GM21423 (cell line): ENCODE data around the gene TMEM235.

Experiments used
- ATAC-seq: cut with Tn5 transposase; IDR thresholded peaks from one replicate; pipeline ENCODE4 v1.9.1; 2021; ENCODE audit warnings: mild to moderate bottlenecking, moderate library complexity; ENCODE audit not compliant: unreplicated experiment

Gene TMEM235

GRCh38 chr17:78230996-78231935 lies at the start of gene TMEM235:
TMEM235 (plus strand) TSS chr17:78231631; CDS start chr17:78232024, 393 bp downstream.
- ATAC-seq = no peak

- no peak for ATAC-seq
Observed at GRCh38 chr17:78182504-78182903, 48.9 kb upstream of the TMEM235 start.

- no peak for ATAC-seq
Observed at GRCh38 chr17:78183916-78184315, 47.5 kb upstream of the TMEM235 start.

- no peak for ATAC-seq
Observed at GRCh38 chr17:78184351-78184750, 47.1 kb upstream of the TMEM235 start.

- no peak for ATAC-seq
Observed at GRCh38 chr17:78184868-78185267, 46.6 kb upstream of the TMEM235 start.

- no peak for ATAC-seq
Observed at GRCh38 chr17:78185981-78186691, 45.3 kb upstream of the TMEM235 start.

GRCh38 chr17:78186692-78187595 lies 44.5 kb upstream of the TMEM235 start, which contains the start of the genes AFMID and TK1:
AFMID (plus strand) TSS chr17:78187362; CDS start chr17:78187371, 9 bp downstream.
TK1 (minus strand) TSS chr17:78187052; CDS start chr17:78186994, 58 bp downstream.
- peak; percentile 95 for ATAC-seq

GRCh38 chr17:78196716-78197115 lies 34.7 kb upstream of the TMEM235 start:
- ATAC-seq = no peak

GRCh38 chr17:78197147-78197832 lies 34.1 kb upstream of the TMEM235 start:
- ATAC-seq = no peak

- ATAC-seq = no peak
Observed at GRCh38 chr17:78200451-78200850, 31.0 kb upstream of the TMEM235 start.

- no peak for ATAC-seq
Observed at GRCh38 chr17:78202666-78203065, 28.8 kb upstream of the TMEM235 start.

- ATAC-seq = no peak
Observed at GRCh38 chr17:78204387-78205123, 26.9 kb upstream of the TMEM235 start.

GRCh38 chr17:78205124-78205775 lies 26.2 kb upstream of the TMEM235 start:
- no peak for ATAC-seq

- ATAC-seq = no peak
Observed at GRCh38 chr17:78206298-78206697, 25.1 kb upstream of the TMEM235 start.

GRCh38 chr17:78208486-78208885 lies 22.9 kb upstream of the TMEM235 start:
- no peak for ATAC-seq

GRCh38 chr17:78210111-78210510 lies 21.3 kb upstream of the TMEM235 start:
- no peak for ATAC-seq

- no peak for ATAC-seq
Observed at GRCh38 chr17:78211032-78211431, 20.4 kb upstream of the TMEM235 start.

- peak; percentile 96 for ATAC-seq
Observed at GRCh38 chr17:78214016-78214705, 17.3 kb upstream of the TMEM235 start, which contains the start of gene BIRC5. BIRC5 (plus strand) TSS chr17:78214253; CDS start chr17:78214317, 64 bp downstream.
